NCI-H526 treated with DMSO at 0.1 percent for 48 hours (cell line): ENCODE data around the gene MT4.

Experiments used
- DNase-seq: peaks from one replicate; lab custom pipeline; 2025; lab: John Stamatoyannopoulos, UW

Gene MT4

GRCh38 chr16:56604966-56605365 is 40.1 kb downstream of the MT4 start:
- no peak for DNase-seq

GRCh38 chr16:56605475-56605874 is 40.6 kb downstream of the MT4 start:
- no peak for DNase-seq

GRCh38 chr16:56606071-56606475 is 41.2 kb downstream of the MT4 start:
- DNase-seq: no peak

- no peak for DNase-seq
These were observed 41.7 kb downstream of the MT4 start for GRCh38 chr16:56606476-56607108.

GRCh38 chr16:56607109-56607618 is 42.3 kb downstream of the MT4 start:
- DNase-seq: no peak

GRCh38 chr16:56607675-56608042 is 42.8 kb downstream of the MT4 start:
- DNase-seq: no peak

GRCh38 chr16:56608043-56608875 is 43.4 kb downstream of the MT4 start, which contains the start of gene MT2A:
Gene MT2A, plus strand, starts transcription at chr16:56608584. Its CDS starts 72 bp downstream, at chr16:56608656.
- peak; percentile 92 for DNase-seq

- no peak for DNase-seq
These were observed 44.1 kb downstream of the MT4 start for GRCh38 chr16:56608876-56609462.

GRCh38 chr16:56609463-56609921 is 44.6 kb downstream of the MT4 start:
- no peak for DNase-seq

- DNase-seq: peak; percentile 14
These were observed 45.2 kb downstream of the MT4 start for GRCh38 chr16:56610017-56610608.

- DNase-seq: no peak
These were observed 45.8 kb downstream of the MT4 start for GRCh38 chr16:56610609-56611111.

GRCh38 chr16:56611281-56611833 is 46.5 kb downstream of the MT4 start:
- DNase-seq: no peak

GRCh38 chr16:56613706-56614105 is 48.8 kb downstream of the MT4 start:
- DNase-seq: no peak

GRCh38 chr16:56614549-56614991 is 49.7 kb downstream of the MT4 start:
- no peak for DNase-seq

GRCh38 chr16:56615353-56615752 is 50.5 kb downstream of the MT4 start:
- DNase-seq: no peak

GRCh38 chr16:56616608-56617211 is 51.8 kb downstream of the MT4 start:
- no peak for DNase-seq

- no peak for DNase-seq
These were observed 52.6 kb downstream of the MT4 start for GRCh38 chr16:56617212-56618085.

GRCh38 chr16:56618138-56618537 is 53.3 kb downstream of the MT4 start:
- DNase-seq: no peak
